K562 (cell line): ENCODE results near the gene CCDC158. TPM values are rescaled to one million over a fixed set of nuclear protein-coding genes. Genes with fewer than 3 reads are reported as not detected.

ENCODE experiments used
- ATAC-seq: fragments of 200-7000 bp; cut with Tn5 transposase; 3 replicates; pipeline ENCODE4 v1.9.1; 2020; ENCODE audit warnings: moderate library complexity
- BruUV-seq: library from RNA; stranded (reverse); fragments of 400-500 nt; replicated peaks from 2 replicates; lab custom pipeline; 2021; lab: Mats Ljungman, UMichigan
- CTCF ChIA-PET: fragments of 300-600 bp; formaldehyde crosslinking; extraction: SDS; loops from one replicate; lab custom pipeline; 2021; ENCODE audit warnings: low intra/inter-chr PET ratio; lab: Yijun Ruan, JAX
- POLR2A ChIA-PET: fragments of 300-600, 350-650 bp; sonication (Branson Sonifier 250); formaldehyde crosslinking; extraction: SDS; loops from one replicate; lab custom pipeline; 2021; ENCODE audit warnings: antibody characterized with exemption, inconsistent platforms; lab: Yijun Ruan, JAX
- DNase-seq, 4 experiments: peaks; one replicate each; pipeline versions ENCODE4 v3.0.0 to v3.0.0-alpha.2; 2011 to 2018; ENCODE audit warnings: low spot score in 3 of 4, mixed read lengths in 3 of 4; ENCODE audit errors: extremely low read depth in 1 of 4
- FAIRE-seq: peaks from 2 replicates; lab custom pipeline; 2011; peaks lifted over from hg19 to GRCh38; lab: Jason Lieb, UNC
- H2AFZ ChIP-seq: 2 replicates; pipeline ENCODE4 v1.6.0; 2011; ENCODE audit warnings: low read depth, low read length, control low read depth, inconsistent platforms
- H3K27ac ChIP-seq: fragments of 200-600 bp; 3 replicates; pipeline ENCODE4 v1.8.0; 2011; ENCODE audit warnings: low read depth, mild to moderate bottlenecking, control low read depth, inconsistent platforms, low read length, moderate library complexity, mixed read lengths; ENCODE audit errors: extremely low read depth
- H3K27me3 ChIP-seq, 2 experiments: fragments of 300-600 bp in 1 of 2; 2 replicates in 1 of 2; 3 replicates in 1 of 2; pipeline versions ENCODE4 v1.6.0 to v1.8.0; 2011; ENCODE audit warnings: inconsistent platforms in 2 of 2, low read length in 2 of 2, mild to moderate bottlenecking in 1 of 2, mixed read lengths in 1 of 2, moderate library complexity in 1 of 2; ENCODE audit not compliant: control insufficient read depth in 2 of 2, insufficient read depth in 2 of 2
- H3K36me3 ChIP-seq: fragments of 300-600 bp; 3 replicates; pipeline ENCODE4 v1.8.0; 2011; ENCODE audit warnings: mild to moderate bottlenecking, low read length, inconsistent platforms; ENCODE audit not compliant: control insufficient read depth, insufficient read depth
- H3K4me1 ChIP-seq, 2 experiments: fragments of 200-600 bp in 1 of 2; replicated peaks in 1 of 2; 2 replicates in 1 of 2; 3 replicates in 1 of 2; pipeline versions ENCODE4 v1.5.1 to v1.8.0; 2011; ENCODE audit warnings: inconsistent platforms in 2 of 2, low read length in 2 of 2, mild to moderate bottlenecking in 1 of 2, mixed read lengths in 1 of 2, moderate library complexity in 1 of 2; ENCODE audit not compliant: control insufficient read depth in 2 of 2, insufficient read depth in 2 of 2
- H3K4me2 ChIP-seq: 2 replicates; pipeline ENCODE4 v1.6.1; 2011; ENCODE audit warnings: low read length, control low read depth, inconsistent platforms, mixed read lengths; ENCODE audit not compliant: insufficient read depth
- H3K4me3 ChIP-seq: fragments of 200-600 bp; sonication (generic), shearing (Covaris generic); 2 replicates; pipeline ENCODE4 v1.5.1; 2016; ENCODE audit warnings: control low read depth, inconsistent platforms
- H3K79me2 ChIP-seq: fragments of 200-600 bp; 3 replicates; pipeline ENCODE4 v1.8.0; 2011; ENCODE audit warnings: low read length, inconsistent platforms; ENCODE audit not compliant: control insufficient read depth, insufficient read depth
- H3K9ac ChIP-seq, 2 experiments: 2 replicates each; pipeline versions ENCODE4 v1.6.0 to v1.6.1; 2011; ENCODE audit warnings: low read depth in 2 of 2, low read length in 2 of 2, control low read depth in 1 of 2, inconsistent platforms in 1 of 2, mild to moderate bottlenecking in 1 of 2, mixed read lengths in 1 of 2; ENCODE audit not compliant: insufficient read depth in 1 of 2
- H3K9me1 ChIP-seq: one replicate; pipeline ENCODE4 v1.6.0; 2011; ENCODE audit warnings: inconsistent platforms, mild to moderate bottlenecking, low read length, moderate library complexity; ENCODE audit not compliant: control insufficient read depth, insufficient read depth
- H3K9me3 ChIP-seq: replicated peaks from 2 replicates; pipeline ENCODE4 v1.5.1; 2011; ENCODE audit warnings: low read depth, low read length, inconsistent platforms; ENCODE audit not compliant: control insufficient read depth, insufficient read depth
- H4K20me1 ChIP-seq: replicated peaks from 2 replicates; pipeline ENCODE4 v1.6.1; 2011; ENCODE audit warnings: low read length, inconsistent platforms, mixed read lengths; ENCODE audit not compliant: control insufficient read depth, insufficient read depth
- E2F6 ChIP-seq, 2 experiments: IDR thresholded peaks; 2 replicates each; pipeline ENCODE4 v1.6.1; 2011; ENCODE audit warnings: borderline replicate concordance in 1 of 2, control low read depth in 1 of 2, low read depth in 1 of 2, low read length in 1 of 2, mild to moderate bottlenecking in 1 of 2, mixed read lengths in 1 of 2, moderate library complexity in 1 of 2; ENCODE audit not compliant: insufficient read depth in 1 of 2, insufficient read length in 1 of 2, poor library complexity in 1 of 2, severe bottlenecking in 1 of 2; ENCODE audit errors: extremely low read depth in 1 of 2
- FIP1L1 ChIP-seq: fragments of 200-400 bp; formaldehyde crosslinking; IDR thresholded peaks from 2 replicates; pipeline ENCODE4 v1.6.1; 2018; ENCODE audit warnings: mild to moderate bottlenecking, low read depth, low read length; ENCODE audit not compliant: poor library complexity, severe bottlenecking
- MEF2A ChIP-seq: IDR thresholded peaks from 2 replicates; pipeline ENCODE4 v1.6.1; 2011; ENCODE audit warnings: low read depth, mild to moderate bottlenecking, low read length, moderate library complexity; ENCODE audit not compliant: control insufficient read depth
- PCBP1 ChIP-seq: fragments of 200-400 bp; formaldehyde crosslinking; IDR thresholded peaks from 2 replicates; pipeline ENCODE4 v1.6.1; 2018; ENCODE audit warnings: mild to moderate bottlenecking, low read depth, low read length; ENCODE audit not compliant: poor library complexity, severe bottlenecking
- POLR2AphosphoS2 ChIP-seq: IDR thresholded peaks from 2 replicates; pipeline ENCODE4 v1.6.1; 2012; ENCODE audit warnings: low read length, improper control_type of control experiment
- POU5F1 ChIP-seq: fragments of 150-350 bp; IDR thresholded peaks from 2 replicates; pipeline ENCODE4 v1.6.1; 2014; ENCODE audit warnings: borderline replicate concordance, low read length, low read depth, mild to moderate bottlenecking; ENCODE audit not compliant: partially characterized antibody
- TAL1 ChIP-seq: fragments of 450-650 bp; IDR thresholded peaks from 2 replicates; pipeline ENCODE4 v1.6.1; 2016; ENCODE audit warnings: mild to moderate bottlenecking
- WGBS: fragments of 100-300 bp; shearing (Covaris generic); methylation state at CpG from one replicate; pipeline ENCODE4 v1.1.6; 2016; ENCODE audit warnings: low coverage, mixed read lengths; ENCODE audit not compliant: insufficient coverage; ENCODE audit errors: missing lambda C conversion rate; 5-methylcytosine and 5-hydroxymethylcytosine counted together
- in situ Hi-C: fragments of 300-500 bp; cut with MboI; formaldehyde crosslinking; loops from 4 replicates; pipeline ENCODE4 v1.15.0; 2018; ENCODE audit warnings: inconsistent platforms, mixed read lengths
- intact Hi-C: fragments of 100-400 bp; cut with micrococcal nuclease; formaldehyde crosslinking; loops from 2 replicates; pipeline ENCODE4 v1.14.2; 2022
- polyA plus RNA-seq, 8 experiments: library from polyadenylated mRNA; depleted of rRNA in 4 of 8; stranded (reverse) in 5 of 8; unstranded in 3 of 8; fragments of >200 nt; fragmentation: Nextera tagmentation in 2 of 8; fragmentation: Illumina TruSeq in 1 of 8; extraction: Ambion mirVana in 2 of 8; extraction: Trizol in 1 of 8; gene quantifications; 2 replicates each; pipeline versions ENCODE4 v1.2.1 to v1.2.3, GENCODE V29; 2011 to 2014; ENCODE audit warnings: inconsistent platforms in 1 of 8, missing spikeins in 1 of 8
- total RNA-seq, 7 experiments: library from RNA; depleted of rRNA in 6 of 7; stranded (reverse); fragments of >200 nt in 6 of 7; fragmentation: Illumina TruSeq in 2 of 7; extraction: Trizol in 2 of 7; gene quantifications; 2 replicates each; pipeline versions ENCODE4 v1.2.1 to v1.2.3, GENCODE V29; 2011 to 2021; ENCODE audit warnings: low replicate concordance in 1 of 7
- TF ChIP-seq, protein P1 (sequence below): fragments of 250-450 bp; sonication (Bioruptor Pico); IDR thresholded peaks from 2 replicates; pipeline ENCODE4 v1.5.0; 2021
- TF ChIP-seq, protein P2 (sequence below): fragments of 250-450 bp; sonication (Bioruptor Pico); IDR thresholded peaks from 2 replicates; pipeline ENCODE4 v1.8.0; 2022; ENCODE audit warnings: moderate library complexity, mild to moderate bottlenecking, inconsistent platforms

The CCDC158 gene
- total and polyA plus RNA-seq, 9 of the 15 experiments (the other 6 are each of a cell fraction or from before 2014, with no cell fraction given), result not detected

GRCh38 chr4:76445911-76446310 is 25.0 kb upstream of the CCDC158 start (continued):
- TF ChIP-seq PCBP1 (no peak), POU5F1 (no peak)

DNA sequence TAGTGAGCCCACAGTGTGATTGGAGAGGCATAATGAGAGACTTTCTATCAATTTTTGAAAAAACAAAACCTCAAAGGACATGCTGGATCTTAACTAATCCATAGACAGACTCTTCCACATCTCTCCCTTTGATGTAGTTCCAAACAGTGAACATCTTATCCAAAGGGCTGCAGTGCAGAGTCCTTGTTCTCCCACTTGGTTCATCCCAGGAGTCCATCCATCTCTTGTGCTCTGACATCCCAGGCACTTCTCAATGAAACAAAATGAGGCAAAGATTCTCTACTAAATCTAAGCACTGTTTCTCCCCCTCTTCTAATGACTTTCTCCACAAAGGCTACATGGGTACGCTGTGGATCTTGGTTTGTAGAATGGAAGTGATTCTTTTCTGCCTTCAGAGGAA is 22.4 kb upstream of the CCDC158 start:
- CTCF ChIA-PET, result interaction anchor here (1.1 kb wide), 1 partner anchor 92 kb away, joined by 3 read pairs; no protein-coding TSS in a partner anchor
- intact Hi-C loops (no loop called here), in situ Hi-C loops (no loop called here)
- Histone ChIP-seq H3K9me1 (no peaks in the 10 kb centered on the region), H3K27ac (no peak overlapping the region), H3K9me3 (no peaks in the 10 kb centered on the region), H3K27me3 (peaks cover 3 to 14% of the 10 kb centered on the region in 2 experiments; a peak in 2 of 5 replicates), H3K4me3 (no peak overlapping the region), H3K4me2 (no peak overlapping the region), H3K36me3 (no peaks in the 10 kb centered on the region), H3K79me2 (no peaks in the 10 kb centered on the region), H3K4me1 (no peaks in the 10 kb centered on the region), H3K9ac (no peak overlapping the region), H2AFZ (no peak overlapping the region), H4K20me1 (no peaks in the 10 kb centered on the region; the same call in 1 of the 2 replicates)
- 0% methylated on average over 1 of the region's 1 CpG for WGBS
- POLR2A ChIA-PET, result no interaction called here
- TF ChIP-seq, protein P1, sequence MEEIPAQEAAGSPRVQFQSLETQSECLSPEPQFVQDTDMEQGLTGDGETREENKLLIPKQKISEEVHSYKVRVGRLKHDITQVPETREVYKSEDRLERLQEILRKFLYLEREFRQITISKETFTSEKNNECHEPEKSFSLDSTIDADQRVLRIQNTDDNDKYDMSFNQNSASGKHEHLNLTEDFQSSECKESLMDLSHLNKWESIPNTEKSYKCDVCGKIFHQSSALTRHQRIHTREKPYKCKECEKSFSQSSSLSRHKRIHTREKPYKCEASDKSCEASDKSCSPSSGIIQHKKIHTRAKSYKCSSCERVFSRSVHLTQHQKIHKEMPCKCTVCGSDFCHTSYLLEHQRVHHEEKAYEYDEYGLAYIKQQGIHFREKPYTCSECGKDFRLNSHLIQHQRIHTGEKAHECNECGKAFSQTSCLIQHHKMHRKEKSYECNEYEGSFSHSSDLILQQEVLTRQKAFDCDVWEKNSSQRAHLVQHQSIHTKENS, result no peak
- TF ChIP-seq FIP1L1, result no peak
- TF ChIP-seq E2F6 (IDR thresholded peaks at IDR 0.05; ENCODE audit: borderline replicate concordance in 1 of 2, extremely low read depth in 1 of 2, insufficient read depth in 1 of 2, insufficient read length in 1 of 2, low read depth in 1 of 2, low read length in 1 of 2, poor library complexity in 1 of 2, severe bottlenecking in 1 of 2), result no peak
- no peak for TF ChIP-seq MEF2A
- TF ChIP-seq, protein P2, sequence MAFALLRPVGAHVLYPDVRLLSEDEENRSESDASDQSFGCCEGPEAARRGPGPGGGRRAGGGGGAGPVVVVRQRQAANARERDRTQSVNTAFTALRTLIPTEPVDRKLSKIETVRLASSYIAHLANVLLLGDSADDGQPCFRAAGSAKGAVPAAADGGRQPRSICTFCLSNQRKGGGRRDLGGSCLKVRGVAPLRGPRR (CRISPR knock-in tag), result no peak
- no peak for TF ChIP-seq POLR2AphosphoS2
- TF ChIP-seq TAL1, result no peak
- FAIRE-seq, result no peak
- BruUV-seq, result no TSS peak
- ATAC-seq, result no peak
- no peak for DNase-seq
